ENCODE measurements around the gene BTRC.

- TF ChIP-seq EZH2 (IDR thresholded peaks at IDR 0.05; ENCODE audit: low read length, unreplicated experiment) (no peak), CTCF (conservative IDR thresholded peaks at IDR 0.05; ENCODE audit: low read depth, low read length) (no peak), EZH2phosphoT487 (IDR thresholded peaks at IDR 0.05; ENCODE audit: borderline replicate concordance, low read length) (no peak)
Measured at GRCh38 chr10:101452593-101452992, 98.6 kb downstream of the BTRC start.

All from PC-3 (cell line).